Calu3 (cell line): Measurements from ENCODE around the gene ELF2. TPM values are rescaled to one million over a fixed set of nuclear protein-coding genes. Genes with fewer than 3 reads are reported as not detected.

Experiments
- BruUV-seq: library from RNA; stranded (reverse); fragments of 400-500 nt; replicated peaks from 2 replicates; lab custom pipeline; 2021; lab: Mats Ljungman, UMichigan
- CTCF ChIA-PET: fragments of 300-600 bp; sonication (Branson Sonifier 250); formaldehyde crosslinking; loops from one replicate; lab custom pipeline; 2022; ENCODE audit warnings: antibody characterized with exemption; lab: Charles Lee
- DNase-seq: peaks from one replicate; pipeline ENCODE4 v3.0.0; 2022
- H3K27ac Mint-ChIP-seq: one replicate; pipeline ENCODE4 v1.8.0; 2022; ENCODE audit warnings: mixed read lengths; ENCODE audit not compliant: unreplicated experiment
- H3K27me3 Mint-ChIP-seq: one replicate; pipeline ENCODE4 v1.8.0; 2022; ENCODE audit warnings: mixed read lengths; ENCODE audit not compliant: unreplicated experiment
- H3K36me3 Mint-ChIP-seq: one replicate; pipeline ENCODE4 v1.8.0; 2022; ENCODE audit warnings: mild to moderate bottlenecking, moderate library complexity, mixed read lengths; ENCODE audit not compliant: insufficient read depth, unreplicated experiment
- H3K4me1 Mint-ChIP-seq: one replicate; pipeline ENCODE4 v1.8.0; 2022; ENCODE audit warnings: mild to moderate bottlenecking, low read depth, mixed read lengths; ENCODE audit not compliant: unreplicated experiment
- H3K4me3 Mint-ChIP-seq: one replicate; pipeline ENCODE4 v1.8.0; 2022; ENCODE audit warnings: mild to moderate bottlenecking, low read depth, moderate library complexity, mixed read lengths; ENCODE audit not compliant: unreplicated experiment
- H3K9me3 Mint-ChIP-seq: one replicate; pipeline ENCODE4 v1.8.0; 2022; ENCODE audit warnings: low read depth, mixed read lengths; ENCODE audit not compliant: unreplicated experiment
- intact Hi-C: fragments of 100-400 bp; cut with micrococcal nuclease; formaldehyde crosslinking; loops from one replicate; pipeline ENCODE4 v1.10.0; 2022; ENCODE audit not compliant: unreplicated experiment
- total RNA-seq: library from RNA; stranded (reverse); gene quantifications from 2 replicates; pipeline ENCODE4 v1.2.3, GENCODE V29; 2022
- TF ChIP-seq, protein P1 (sequence below): fragments of 200-600 bp; IDR thresholded peaks from one replicate; pipeline ENCODE4 v1.8.0; 2022; ENCODE audit warnings: antibody characterized with exemption; ENCODE audit not compliant: unreplicated experiment

The ELF2 gene
- total RNA-seq, 1 experiment from 2014 or later = 27.8 TPM

DNA sequence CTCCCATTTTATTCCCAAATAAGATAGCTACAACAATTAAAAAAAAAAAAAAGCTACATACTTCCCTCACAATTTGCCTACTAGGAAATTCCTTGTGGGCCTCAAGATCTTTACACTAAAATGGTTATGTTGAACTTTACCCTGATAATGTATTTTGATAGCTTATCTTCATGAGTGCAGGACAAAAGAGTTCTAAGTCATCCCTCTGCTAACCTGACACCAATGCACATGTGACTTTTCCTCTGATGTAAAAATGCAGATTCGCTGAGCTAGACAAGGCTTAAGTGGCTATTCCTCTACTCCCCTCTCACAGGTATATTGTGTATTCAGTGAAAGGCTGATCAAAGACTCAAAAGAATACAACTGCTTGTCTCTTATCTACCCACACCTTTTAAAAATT lies 22.5 kb downstream of the ELF2 start:
- intact Hi-C loops = no loop called here
- Mint-ChIP-seq H3K4me3 (no peak overlapping the region), H3K36me3 (no peaks in the 10 kb centered on the region), H3K27ac (no peak overlapping the region), H3K4me1 (peaks cover 9% of the 10 kb centered on the region), H3K9me3 (no peaks in the 10 kb centered on the region), H3K27me3 (no peaks in the 10 kb centered on the region)
- no TSS peak for BruUV-seq
- DNase-seq = no peak
- TF ChIP-seq, protein P1, sequence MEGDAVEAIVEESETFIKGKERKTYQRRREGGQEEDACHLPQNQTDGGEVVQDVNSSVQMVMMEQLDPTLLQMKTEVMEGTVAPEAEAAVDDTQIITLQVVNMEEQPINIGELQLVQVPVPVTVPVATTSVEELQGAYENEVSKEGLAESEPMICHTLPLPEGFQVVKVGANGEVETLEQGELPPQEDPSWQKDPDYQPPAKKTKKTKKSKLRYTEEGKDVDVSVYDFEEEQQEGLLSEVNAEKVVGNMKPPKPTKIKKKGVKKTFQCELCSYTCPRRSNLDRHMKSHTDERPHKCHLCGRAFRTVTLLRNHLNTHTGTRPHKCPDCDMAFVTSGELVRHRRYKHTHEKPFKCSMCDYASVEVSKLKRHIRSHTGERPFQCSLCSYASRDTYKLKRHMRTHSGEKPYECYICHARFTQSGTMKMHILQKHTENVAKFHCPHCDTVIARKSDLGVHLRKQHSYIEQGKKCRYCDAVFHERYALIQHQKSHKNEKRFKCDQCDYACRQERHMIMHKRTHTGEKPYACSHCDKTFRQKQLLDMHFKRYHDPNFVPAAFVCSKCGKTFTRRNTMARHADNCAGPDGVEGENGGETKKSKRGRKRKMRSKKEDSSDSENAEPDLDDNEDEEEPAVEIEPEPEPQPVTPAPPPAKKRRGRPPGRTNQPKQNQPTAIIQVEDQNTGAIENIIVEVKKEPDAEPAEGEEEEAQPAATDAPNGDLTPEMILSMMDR = no peak
- CTCF ChIA-PET = interaction anchor here (0.5 to 1.2 kb wide), 4 partner anchors 12 to 27 kb away, joined by 3 to 7 read pairs (median 4); no protein-coding TSS in a partner anchor

DNA sequence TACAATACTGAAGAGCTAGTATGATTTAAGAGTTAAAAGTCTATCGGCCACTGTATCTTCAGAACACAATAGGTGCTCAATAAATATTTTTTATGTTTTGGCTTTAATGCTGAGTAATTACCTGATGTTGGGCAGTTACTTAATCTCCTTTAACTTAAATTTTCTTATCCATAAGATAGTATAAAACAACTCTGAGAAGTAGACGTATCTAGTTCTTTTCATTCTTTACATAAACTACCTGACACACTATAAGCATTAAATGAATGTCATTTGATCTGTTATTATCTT lies 22.9 kb downstream of the ELF2 start:
- Mint-ChIP-seq H3K9me3 (no peaks in the 10 kb centered on the region), H3K27me3 (no peaks in the 10 kb centered on the region), H3K4me1 (peaks cover 9% of the 10 kb centered on the region), H3K36me3 (no peaks in the 10 kb centered on the region), H3K27ac (no peak overlapping the region), H3K4me3 (no peak overlapping the region)
- TF ChIP-seq, protein P1 = no peak
- CTCF ChIA-PET = interaction anchor here (0.5 to 1.2 kb wide), 2 partner anchors 13 to 25 kb away, joined by 3 to 4 read pairs; no protein-coding TSS in a partner anchor
- no peak for DNase-seq
- intact Hi-C loops = no loop called here
- BruUV-seq = no TSS peak

DNA sequence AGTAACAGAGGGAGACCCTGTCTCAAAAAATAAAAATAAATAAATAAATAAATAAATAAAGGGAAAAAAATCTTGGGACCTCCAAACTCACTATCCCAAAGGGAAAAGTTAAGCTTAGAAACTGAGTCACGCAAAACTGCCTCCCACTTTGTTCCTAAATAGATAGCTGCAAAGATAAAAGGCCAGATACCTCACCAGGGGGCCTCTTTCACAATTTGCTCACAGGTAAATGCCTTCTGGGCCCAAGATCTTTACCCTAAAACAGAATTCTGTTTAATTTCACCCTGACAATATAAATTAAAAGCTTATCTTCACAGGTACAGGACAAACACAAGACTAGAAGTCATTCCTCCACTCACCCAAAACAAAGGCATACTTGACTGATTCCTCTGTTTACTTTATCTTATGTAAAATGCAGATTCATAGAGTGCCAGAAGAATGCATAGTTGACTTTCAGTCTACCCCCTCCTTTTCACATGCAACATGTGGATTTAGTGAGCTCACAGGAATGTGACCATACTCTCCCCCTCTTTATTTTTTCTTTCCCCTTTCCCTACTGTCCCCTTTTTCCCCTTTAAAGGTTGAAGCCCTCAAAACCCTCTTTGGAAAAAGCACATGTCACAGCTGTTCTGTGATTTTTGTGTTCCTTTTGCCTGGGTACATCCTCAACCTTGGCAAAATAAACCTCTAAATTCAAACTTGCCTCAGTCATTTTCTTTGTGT lies 23.4 kb downstream of the ELF2 start:
- Mint-ChIP-seq H3K4me3 (no peak overlapping the region), H3K4me1 (peaks cover 9% of the 10 kb centered on the region), H3K27ac (no peak overlapping the region), H3K27me3 (no peaks in the 10 kb centered on the region), H3K9me3 (no peaks in the 10 kb centered on the region), H3K36me3 (no peaks in the 10 kb centered on the region)
- no TSS peak for BruUV-seq
- TF ChIP-seq, protein P1 = no peak
- CTCF ChIA-PET = no interaction called here
- intact Hi-C loops = no loop called here
- no peak for DNase-seq

DNA sequence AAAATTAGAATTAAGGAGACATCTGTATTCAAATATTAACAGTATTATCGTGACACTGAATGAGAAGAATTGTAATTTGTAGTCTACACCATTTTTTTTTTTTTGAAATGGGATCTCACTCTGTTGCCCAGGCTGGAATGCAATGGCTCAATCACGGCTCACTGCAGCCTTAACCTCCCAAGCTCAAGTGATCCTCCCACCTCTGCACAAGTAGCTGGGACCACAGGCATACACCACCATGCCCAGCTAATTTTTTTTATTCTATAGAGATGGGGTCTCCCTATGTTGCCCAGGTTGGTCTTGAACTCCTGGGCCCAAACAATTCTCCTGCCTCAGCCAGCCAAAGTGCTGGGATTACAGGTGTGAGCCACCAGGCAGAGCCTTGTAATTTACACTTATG lies 24.8 kb downstream of the ELF2 start:
- Mint-ChIP-seq H3K4me3 (no peak overlapping the region), H3K4me1 (peaks cover 9% of the 10 kb centered on the region), H3K27me3 (no peaks in the 10 kb centered on the region), H3K36me3 (no peaks in the 10 kb centered on the region), H3K27ac (no peak overlapping the region), H3K9me3 (no peaks in the 10 kb centered on the region)
- no peak for DNase-seq
- BruUV-seq = no TSS peak
- CTCF ChIA-PET = no interaction called here
- intact Hi-C loops = no loop called here
- TF ChIP-seq, protein P1 = no peak
